ENCODE results near the gene SMIM21. TPM values are rescaled to one million over a fixed set of nuclear protein-coding genes. Genes with fewer than 3 reads are reported as not detected.

SMIM21 gene
- not detected for total RNA-seq
- long read RNA-seq, result 0 reads

DNA sequence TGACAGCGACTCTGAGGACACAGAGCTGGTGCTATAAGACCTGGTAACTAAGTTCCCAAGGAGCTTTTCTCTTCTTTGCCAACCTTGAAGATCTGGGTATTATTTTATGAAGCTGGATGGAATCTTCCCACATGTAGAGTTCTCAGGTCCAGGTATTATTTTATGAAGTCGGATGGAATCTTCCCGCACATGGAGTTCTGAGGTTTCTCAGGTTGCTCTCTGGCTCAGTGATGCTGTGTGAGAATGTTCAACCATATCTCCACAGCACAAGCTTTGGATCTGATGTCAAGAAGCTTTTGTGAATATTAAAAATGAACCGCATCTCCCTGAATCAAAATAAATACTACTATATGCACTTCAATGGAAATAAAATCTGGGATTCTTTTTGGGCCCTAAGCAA lies at the start of gene SMIM21:
Gene SMIM21 (minus strand): TSS at position 101 of the 400 bp plus-strand sequence. CDS start 140 bp downstream, outside the sequence.
- DNase-seq (no peak), ATAC-seq (no peak)
- intact Hi-C loops (cut with micrococcal nuclease), result no loop called here

DNA sequence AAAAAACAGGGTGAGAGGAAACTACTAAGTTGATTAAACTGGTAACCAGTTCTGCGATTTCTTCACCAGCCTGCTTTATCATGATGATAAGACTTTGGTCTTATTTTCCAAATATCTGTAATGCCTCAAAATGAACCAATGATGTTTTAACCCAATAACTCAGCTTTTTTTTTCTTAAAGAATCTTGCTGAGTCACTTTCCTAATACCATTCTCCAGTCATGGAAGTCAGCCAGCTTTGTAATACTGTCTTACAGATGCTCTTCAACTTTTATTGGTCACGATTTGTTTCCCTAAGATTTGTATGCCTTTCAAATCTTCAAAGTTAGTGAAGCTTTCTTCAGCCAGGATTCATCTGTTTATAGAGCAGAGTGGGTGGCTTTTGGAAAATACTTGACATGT lies 47.7 kb upstream of the SMIM21 start:
- intact Hi-C loops (cut with micrococcal nuclease), result loop anchor here (5.0 kb wide), 1 partner anchor 818 kb away; no protein-coding TSS in a partner anchor
- no peak for DNase-seq
- no peak for ATAC-seq

- DNase-seq, result no peak
- no peak for ATAC-seq
- intact Hi-C loops (cut with micrococcal nuclease), result no loop called here
Measured at GRCh38 chr18:75474332-75474731, 46.8 kb upstream of the SMIM21 start.

- DNase-seq, result no peak
- intact Hi-C loops (cut with micrococcal nuclease), result no loop called here
- no peak for ATAC-seq
Measured at GRCh38 chr18:75473316-75473715, 45.8 kb upstream of the SMIM21 start.

GRCh38 chr18:75472906-75473305 lies 45.4 kb upstream of the SMIM21 start:
- DNase-seq (no peak), ATAC-seq (no peak)
- intact Hi-C loops (cut with micrococcal nuclease), result no loop called here

DNA sequence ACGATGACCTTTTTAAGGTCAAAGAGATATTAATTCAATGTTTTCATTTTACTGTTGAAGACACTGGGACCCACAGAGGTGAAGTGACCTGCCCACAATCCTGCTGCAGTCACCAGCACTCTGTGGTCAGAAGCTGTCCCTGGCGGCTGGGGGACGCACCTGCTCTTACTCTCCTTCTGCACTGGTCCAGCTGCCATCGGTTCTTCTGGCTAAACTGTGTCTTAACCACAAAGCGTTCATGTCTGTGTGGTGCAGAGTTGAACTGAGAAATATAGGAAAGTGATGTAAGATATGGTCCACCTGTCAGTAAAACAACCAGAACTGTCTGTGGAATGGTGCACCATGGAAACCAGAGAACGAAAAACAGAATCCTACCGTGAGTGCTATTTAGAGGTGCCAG lies 44.9 kb upstream of the SMIM21 start:
- intact Hi-C loops (cut with micrococcal nuclease), result no loop called here
- DNase-seq (no peak), ATAC-seq (no peak)

DNA sequence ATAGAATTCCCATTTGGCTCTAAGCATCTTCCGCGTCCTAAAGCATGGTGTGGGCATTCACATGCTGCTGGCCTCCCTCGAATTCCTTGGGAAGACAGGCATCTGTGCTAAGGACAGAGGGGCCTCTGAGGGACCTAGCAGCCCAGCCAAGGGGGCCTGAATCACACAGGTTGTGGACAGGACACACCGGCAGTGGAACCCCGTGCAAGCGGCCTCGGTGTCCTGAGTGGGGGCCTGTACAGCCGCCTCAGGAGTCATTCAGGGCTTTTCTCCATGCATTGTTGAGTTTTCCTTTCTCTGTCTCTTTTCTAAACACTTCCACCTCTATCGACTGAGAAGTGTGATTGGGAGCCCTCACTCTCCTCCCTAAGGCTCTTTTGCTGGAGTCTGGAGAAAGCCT lies 44.3 kb upstream of the SMIM21 start:
- DNase-seq (no peak), ATAC-seq (no peak)
- intact Hi-C loops (cut with micrococcal nuclease), result no loop called here

- intact Hi-C loops (cut with micrococcal nuclease), result no loop called here
- DNase-seq (no peak), ATAC-seq (no peak)
Measured at GRCh38 chr18:75467851-75468250, 40.3 kb upstream of the SMIM21 start.

DNA sequence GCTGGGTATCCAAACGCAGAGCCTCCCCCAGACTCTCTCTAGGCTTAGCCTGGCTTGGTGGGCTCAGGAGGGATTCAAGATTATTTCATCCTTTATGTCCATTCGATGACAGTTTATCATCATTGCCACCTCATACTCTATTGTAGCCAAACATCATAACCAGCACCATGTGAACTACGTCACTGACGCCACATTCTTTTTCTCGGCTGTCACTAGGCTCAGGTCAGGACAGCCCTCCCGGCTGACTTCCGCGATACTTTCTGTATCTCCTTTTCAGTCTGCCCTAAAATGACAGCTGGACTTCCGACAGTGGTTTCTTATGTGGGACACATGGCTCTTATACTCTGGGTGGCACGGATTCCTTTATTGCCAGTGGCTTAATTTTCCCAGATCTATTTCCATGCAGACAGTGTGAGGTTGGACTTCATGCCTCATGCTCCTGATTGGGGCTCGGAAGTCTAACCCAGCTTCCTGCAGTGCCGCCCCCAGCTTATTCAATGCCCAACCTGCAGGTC lies 39.8 kb upstream of the SMIM21 start:
- no peak for DNase-seq
- no peak for ATAC-seq
- intact Hi-C loops (cut with micrococcal nuclease), result no loop called here

DNA sequence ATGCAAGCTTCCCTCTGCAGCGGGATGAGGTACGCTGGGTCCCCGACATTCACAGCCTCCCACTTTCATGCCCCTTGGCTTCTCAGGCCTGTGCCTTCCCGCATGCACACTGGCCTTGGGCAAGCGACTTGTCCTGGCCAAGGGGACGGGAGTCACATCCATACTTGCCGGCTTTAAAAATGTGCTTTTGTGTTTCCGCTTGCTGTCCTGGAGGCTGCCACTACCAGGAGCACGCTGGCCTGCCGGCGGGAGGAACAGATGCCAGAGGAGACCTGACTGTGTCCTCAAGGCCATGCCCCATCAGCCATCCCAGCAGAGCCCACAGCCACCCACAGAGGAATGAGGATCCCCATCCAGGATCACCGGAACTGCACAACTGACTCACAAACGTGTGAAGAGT lies 36.9 kb upstream of the SMIM21 start:
- intact Hi-C loops (cut with micrococcal nuclease), result no loop called here
- ATAC-seq, result no peak
- DNase-seq, result no peak

- ATAC-seq (peak; percentile 93), DNase-seq (peak; percentile 34)
- intact Hi-C loops (cut with micrococcal nuclease), result no loop called here
Measured at GRCh38 chr18:75462178-75462832, 34.8 kb upstream of the SMIM21 start.

DNA sequence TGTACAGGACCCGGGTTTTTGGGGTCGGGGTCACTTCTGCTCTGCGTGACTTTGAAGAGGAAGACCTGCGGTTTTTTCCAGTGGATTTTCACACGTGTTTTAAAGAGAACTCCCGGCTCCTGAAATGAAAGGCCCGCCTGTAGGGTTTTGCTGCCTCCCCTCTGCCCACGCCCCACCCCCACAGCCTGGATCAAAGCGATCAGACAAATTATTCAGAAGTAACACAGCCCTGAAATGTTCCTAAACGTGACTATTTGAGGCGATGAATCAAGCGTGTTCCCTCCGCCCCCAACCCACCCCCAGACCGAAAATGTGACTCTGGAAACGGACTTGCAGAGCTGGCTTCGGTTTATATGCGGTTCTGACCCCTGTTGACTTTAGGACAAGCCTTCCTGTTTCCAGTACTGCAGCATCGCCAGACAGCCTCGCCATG lies 28.7 kb upstream of the SMIM21 start:
- intact Hi-C loops (cut with micrococcal nuclease), result no loop called here
- ATAC-seq, result peak; percentile 33
- DNase-seq, result no peak

DNA sequence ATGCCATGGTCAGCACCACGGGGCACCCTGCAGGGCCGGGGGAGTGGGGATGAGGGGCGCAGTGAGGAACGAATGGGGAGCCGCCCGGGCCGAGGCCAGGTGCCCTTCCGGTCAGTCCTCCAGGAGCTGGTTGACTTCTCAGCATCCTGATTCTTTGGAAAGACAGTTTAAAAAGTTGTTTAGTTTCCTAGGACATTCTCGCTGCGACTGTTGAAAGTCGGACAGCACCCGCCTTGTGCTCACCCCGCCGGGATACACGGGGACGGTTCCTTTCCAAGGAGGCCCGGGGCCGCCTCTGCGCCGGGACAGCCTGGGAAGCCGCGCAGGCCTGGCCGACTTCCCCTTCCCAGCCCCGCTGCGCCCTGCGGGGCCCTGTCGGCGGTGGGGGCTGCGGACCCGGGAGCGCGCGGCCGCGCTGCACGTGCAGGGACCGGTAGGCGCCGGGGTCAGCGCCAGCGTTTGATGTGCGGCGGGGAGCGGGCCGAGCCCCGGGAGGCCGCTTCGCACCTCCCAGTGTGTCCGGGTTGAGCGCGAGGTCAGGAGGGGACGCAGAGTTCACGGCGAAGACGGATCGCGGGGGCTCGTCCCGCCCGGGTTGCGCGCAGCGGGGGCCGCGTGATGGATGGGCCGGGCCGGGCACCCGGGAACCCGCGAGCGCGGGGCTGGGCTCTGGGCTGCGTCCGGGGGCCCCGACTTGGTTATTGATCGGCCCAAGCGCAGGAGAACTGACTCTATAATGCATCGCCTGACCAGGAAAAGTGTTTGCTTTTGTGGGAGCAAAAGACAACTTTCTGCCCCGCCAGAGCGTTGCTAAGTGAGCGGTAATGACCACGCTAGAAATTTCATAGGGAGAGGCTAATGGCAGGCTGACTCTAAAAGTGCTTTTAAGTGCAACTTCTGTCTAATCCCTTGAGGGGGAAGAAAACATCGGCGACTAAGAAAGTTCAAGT lies 28.0 kb upstream of the SMIM21 start:
- DNase-seq (peak; percentile 57), ATAC-seq (peak; percentile 91)
- intact Hi-C loops (cut with micrococcal nuclease), result no loop called here

GRCh38 chr18:75454022-75454795 lies 26.7 kb upstream of the SMIM21 start:
- DNase-seq (no peak), ATAC-seq (no peak)
- intact Hi-C loops (cut with micrococcal nuclease), result no loop called here

- intact Hi-C loops (cut with micrococcal nuclease), result no loop called here
- no peak for DNase-seq
- no peak for ATAC-seq
Measured at GRCh38 chr18:75450906-75451305, 23.4 kb upstream of the SMIM21 start.

GRCh38 chr18:75441896-75442295 lies 14.4 kb upstream of the SMIM21 start:
- DNase-seq (no peak), ATAC-seq (no peak)
- intact Hi-C loops (cut with micrococcal nuclease), result no loop called here

DNA sequence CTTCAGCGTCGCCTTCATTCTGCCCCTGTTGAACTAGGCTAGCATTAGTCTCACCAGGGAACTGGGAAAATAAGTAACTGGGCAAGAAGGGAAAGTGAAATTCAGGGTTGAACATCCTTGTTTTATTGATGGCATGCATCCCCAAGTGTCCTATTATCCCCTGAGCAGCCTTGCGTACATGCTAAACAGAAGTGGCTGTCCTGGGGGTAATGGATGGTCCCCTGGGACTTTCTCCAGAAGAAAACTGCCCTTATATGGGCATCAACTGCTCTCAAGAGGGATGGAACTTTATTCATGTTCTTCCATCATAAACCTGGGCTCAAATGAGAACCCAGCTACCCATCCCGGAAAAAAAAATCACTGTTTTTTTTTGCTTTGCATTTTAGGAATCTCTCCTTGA lies 11.8 kb upstream of the SMIM21 start:
- intact Hi-C loops (cut with micrococcal nuclease), result no loop called here
- DNase-seq (no peak), ATAC-seq (no peak)

DNA sequence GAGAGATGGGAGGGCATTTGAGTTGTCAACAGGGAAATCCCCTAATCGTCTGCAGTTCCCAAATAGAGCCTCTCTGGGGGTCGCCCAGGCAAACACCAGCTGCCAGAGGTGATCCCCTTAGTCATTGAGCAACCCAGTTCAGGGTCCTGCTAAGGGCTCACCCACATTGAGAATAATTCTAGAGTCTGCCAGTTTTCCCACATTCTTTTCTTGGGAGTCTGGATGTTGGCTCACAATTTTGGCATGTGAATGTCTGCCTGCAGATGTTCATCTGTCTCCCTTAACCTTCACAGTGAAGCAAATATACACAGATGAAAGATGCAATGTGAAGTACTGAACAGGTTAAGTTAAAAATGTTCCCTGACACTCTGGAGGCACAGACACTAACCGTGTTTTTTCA lies 11.4 kb upstream of the SMIM21 start:
- intact Hi-C loops (cut with micrococcal nuclease), result no loop called here
- ATAC-seq (no peak), DNase-seq (no peak)

GRCh38 chr18:75437979-75438378 lies 10.5 kb upstream of the SMIM21 start:
- intact Hi-C loops (cut with micrococcal nuclease), result no loop called here
- ATAC-seq, result no peak
- no peak for DNase-seq

DNA sequence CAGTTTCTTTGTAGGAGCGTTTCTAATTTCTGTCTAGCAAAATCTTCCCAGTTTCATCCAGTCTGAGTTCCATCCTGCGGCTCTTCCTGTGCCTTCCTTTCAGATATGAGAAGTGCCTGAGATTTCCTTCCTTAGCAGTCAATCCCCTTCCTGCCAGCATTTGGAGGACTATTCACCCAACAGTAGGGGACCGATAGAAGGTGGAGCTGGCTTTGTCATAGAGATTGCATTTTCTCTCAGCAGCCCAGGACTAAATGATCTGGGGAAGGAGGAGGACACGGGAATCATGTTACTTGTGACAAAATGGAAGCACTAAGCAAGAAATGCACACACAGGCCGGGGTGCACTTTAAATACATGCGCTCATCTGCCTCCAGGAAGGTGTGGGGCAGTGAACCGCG lies 5.6 kb upstream of the SMIM21 start:
- ATAC-seq (no peak), DNase-seq (no peak)
- intact Hi-C loops (cut with micrococcal nuclease), result no loop called here

Data from left ventricle myocardium superior (tissue), 1 donor.